ENCODE measurements around the gene ERVV-1. TPM values are rescaled to one million over a fixed set of nuclear protein-coding genes. Genes with fewer than 3 reads are reported as not detected.

The ERVV-1 gene
- total and polyA plus RNA-seq, 2 of the 13 experiments (the other 11 are each of a cell fraction or from before 2014, with no cell fraction given): not detected

- POLR2A ChIA-PET: no interaction called here
- intact Hi-C loops (cut with micrococcal nuclease; ENCODE audit: unreplicated experiment): no loop called here
- H3K4me3 ChIP-seq (replicated peaks in 1 of 3; ENCODE audit: insufficient read depth in 1 of 3, low read depth in 2 of 3, low read length in 3 of 3): no peak overlapping the region
- TF ChIP-seq, protein P1, sequence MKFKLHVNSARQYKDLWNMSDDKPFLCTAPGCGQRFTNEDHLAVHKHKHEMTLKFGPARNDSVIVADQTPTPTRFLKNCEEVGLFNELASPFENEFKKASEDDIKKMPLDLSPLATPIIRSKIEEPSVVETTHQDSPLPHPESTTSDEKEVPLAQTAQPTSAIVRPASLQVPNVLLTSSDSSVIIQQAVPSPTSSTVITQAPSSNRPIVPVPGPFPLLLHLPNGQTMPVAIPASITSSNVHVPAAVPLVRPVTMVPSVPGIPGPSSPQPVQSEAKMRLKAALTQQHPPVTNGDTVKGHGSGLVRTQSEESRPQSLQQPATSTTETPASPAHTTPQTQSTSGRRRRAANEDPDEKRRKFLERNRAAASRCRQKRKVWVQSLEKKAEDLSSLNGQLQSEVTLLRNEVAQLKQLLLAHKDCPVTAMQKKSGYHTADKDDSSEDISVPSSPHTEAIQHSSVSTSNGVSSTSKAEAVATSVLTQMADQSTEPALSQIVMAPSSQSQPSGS (CRISPR knock-in tag; IDR thresholded peaks at IDR 0.05): no peak
- TF ChIP-seq SCMH1 (CRISPR knock-in tag; IDR thresholded peaks at IDR 0.05; ENCODE audit: borderline replicate concordance): no peak
- no peak for TF ChIP-seq ARID3A (IDR thresholded peaks at IDR 0.05; ENCODE audit: low read depth, low read length)
- TF ChIP-seq ZBTB46 (CRISPR knock-in tag; IDR thresholded peaks at IDR 0.05; ENCODE audit: borderline replicate concordance): no peak
- TF ChIP-seq ZNF101 (CRISPR knock-in tag; IDR thresholded peaks at IDR 0.05; ENCODE audit: borderline replicate concordance, low read depth): no peak
- TF ChIP-seq, protein P2, sequence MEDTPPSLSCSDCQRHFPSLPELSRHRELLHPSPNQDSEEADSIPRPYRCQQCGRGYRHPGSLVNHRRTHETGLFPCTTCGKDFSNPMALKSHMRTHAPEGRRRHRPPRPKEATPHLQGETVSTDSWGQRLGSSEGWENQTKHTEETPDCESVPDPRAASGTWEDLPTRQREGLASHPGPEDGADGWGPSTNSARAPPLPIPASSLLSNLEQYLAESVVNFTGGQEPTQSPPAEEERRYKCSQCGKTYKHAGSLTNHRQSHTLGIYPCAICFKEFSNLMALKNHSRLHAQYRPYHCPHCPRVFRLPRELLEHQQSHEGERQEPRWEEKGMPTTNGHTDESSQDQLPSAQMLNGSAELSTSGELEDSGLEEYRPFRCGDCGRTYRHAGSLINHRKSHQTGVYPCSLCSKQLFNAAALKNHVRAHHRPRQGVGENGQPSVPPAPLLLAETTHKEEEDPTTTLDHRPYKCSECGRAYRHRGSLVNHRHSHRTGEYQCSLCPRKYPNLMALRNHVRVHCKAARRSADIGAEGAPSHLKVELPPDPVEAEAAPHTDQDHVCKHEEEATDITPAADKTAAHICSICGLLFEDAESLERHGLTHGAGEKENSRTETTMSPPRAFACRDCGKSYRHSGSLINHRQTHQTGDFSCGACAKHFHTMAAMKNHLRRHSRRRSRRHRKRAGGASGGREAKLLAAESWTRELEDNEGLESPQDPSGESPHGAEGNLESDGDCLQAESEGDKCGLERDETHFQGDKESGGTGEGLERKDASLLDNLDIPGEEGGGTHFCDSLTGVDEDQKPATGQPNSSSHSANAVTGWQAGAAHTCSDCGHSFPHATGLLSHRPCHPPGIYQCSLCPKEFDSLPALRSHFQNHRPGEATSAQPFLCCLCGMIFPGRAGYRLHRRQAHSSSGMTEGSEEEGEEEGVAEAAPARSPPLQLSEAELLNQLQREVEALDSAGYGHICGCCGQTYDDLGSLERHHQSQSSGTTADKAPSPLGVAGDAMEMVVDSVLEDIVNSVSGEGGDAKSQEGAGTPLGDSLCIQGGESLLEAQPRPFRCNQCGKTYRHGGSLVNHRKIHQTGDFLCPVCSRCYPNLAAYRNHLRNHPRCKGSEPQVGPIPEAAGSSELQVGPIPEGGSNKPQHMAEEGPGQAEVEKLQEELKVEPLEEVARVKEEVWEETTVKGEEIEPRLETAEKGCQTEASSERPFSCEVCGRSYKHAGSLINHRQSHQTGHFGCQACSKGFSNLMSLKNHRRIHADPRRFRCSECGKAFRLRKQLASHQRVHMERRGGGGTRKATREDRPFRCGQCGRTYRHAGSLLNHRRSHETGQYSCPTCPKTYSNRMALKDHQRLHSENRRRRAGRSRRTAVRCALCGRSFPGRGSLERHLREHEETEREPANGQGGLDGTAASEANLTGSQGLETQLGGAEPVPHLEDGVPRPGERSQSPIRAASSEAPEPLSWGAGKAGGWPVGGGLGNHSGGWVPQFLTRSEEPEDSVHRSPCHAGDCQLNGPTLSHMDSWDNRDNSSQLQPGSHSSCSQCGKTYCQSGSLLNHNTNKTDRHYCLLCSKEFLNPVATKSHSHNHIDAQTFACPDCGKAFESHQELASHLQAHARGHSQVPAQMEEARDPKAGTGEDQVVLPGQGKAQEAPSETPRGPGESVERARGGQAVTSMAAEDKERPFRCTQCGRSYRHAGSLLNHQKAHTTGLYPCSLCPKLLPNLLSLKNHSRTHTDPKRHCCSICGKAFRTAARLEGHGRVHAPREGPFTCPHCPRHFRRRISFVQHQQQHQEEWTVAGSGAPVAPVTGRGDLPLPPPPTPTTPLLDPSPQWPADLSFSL (CRISPR knock-in tag; IDR thresholded peaks at IDR 0.05): no peak
- no peak for TF ChIP-seq MTF2 (CRISPR knock-in tag; IDR thresholded peaks at IDR 0.05; ENCODE audit: borderline replicate concordance)
Measured at GRCh38 chr19:52990759-52991418, 22.8 kb upstream of the ERVV-1 start.

More at GRCh38 chr19:52990759-52991418, 22.8 kb upstream of the ERVV-1 start:
- ATAC-seq (no peak), DNase-seq (ENCODE audit: low spot score) (no peak), FAIRE-seq (no peak)
- H2AFZ ChIP-seq (ENCODE audit: low read length): no peak overlapping the region
- no peak overlapping the region for H3K4me2 ChIP-seq (ENCODE audit: low read depth, low read length)
- no peaks in the 10 kb centered on the region for H3K27me3 ChIP-seq (ENCODE audit: control insufficient read depth in 1 of 2, insufficient read depth in 2 of 2, low read length in 2 of 2)
- no peaks in the 10 kb centered on the region for H3K36me3 ChIP-seq (replicated peaks in 1 of 2; ENCODE audit: control insufficient read depth in 1 of 2, insufficient read depth in 2 of 2, low read length in 2 of 2)
- 39% methylated on average over 16 of the region's 16 CpGs for WGBS (ENCODE audit: low lambda C conversion rate)
- H4K20me1 ChIP-seq (ENCODE audit: insufficient read depth, low read length): no peaks in the 10 kb centered on the region
- H3K4me1 ChIP-seq (ENCODE audit: insufficient read depth, low read length): no peaks in the 10 kb centered on the region
- in situ Hi-C loops (cut with HindIII; ENCODE audit: extremely low pct_ligation_motif_present, low pct_unique_long_range_greater_than_20kb): no loop called here
- no TSS peak for BruUV-seq (replicated peaks)
- CTCF ChIA-PET (ENCODE audit: low intra/inter-chr PET ratio, low total read pairs): no interaction called here
- no peaks in the 10 kb centered on the region for H3K79me2 ChIP-seq (ENCODE audit: insufficient read depth, low read length)
- H3K27ac ChIP-seq (ENCODE audit: extremely low read length, insufficient read depth, low read length): no peak overlapping the region
- H3K9ac ChIP-seq (ENCODE audit: insufficient read depth, low read depth, low read length): no peak overlapping the region
- H3K9me3 ChIP-seq (ENCODE audit: low read length): peaks cover 51% of the 10 kb centered on the region
